SKM-1 (cell line): ENCODE data around the gene FXYD7.
"Not testable (repeated sequence)": the region's sequence is repeated elsewhere in the genome, so short reads cannot be mapped to it uniquely, and the experiment has no call there.

Experiments
- DNase-seq: peaks from one replicate; lab custom pipeline; 2025; ENCODE audit not compliant: unreplicated experiment; lab: John Stamatoyannopoulos, UW

Gene FXYD7

DNA sequence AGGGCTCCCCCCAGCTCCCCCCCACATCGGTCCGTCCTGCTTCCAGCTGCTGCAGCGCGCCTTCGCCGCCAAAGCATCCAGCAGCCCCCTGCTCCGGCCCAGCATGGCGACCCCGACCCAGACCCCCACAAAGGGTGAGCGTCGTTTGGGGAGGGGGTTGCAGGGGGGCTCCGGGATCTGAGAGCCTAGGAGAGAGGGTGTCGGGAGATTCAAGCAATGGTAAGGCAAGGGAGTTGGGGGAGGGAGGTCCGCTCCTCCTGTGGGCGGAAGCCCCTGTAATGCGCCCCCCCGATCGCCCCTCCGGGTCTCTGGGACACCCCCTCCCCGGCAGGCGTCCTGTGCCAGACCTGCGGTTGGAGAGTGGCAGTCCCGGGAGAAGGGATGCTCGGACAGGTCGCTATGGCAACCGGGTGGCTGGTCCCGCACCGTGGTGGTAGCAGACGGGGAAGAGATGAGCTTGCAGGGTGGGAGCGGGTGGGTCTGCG lies at the start of gene FXYD7:
Gene FXYD7 (plus strand): TSS at position 25 of the 485 bp plus-strand sequence. CDS start 79 bp downstream, at position 104.
- DNase-seq, result no peak

DNA sequence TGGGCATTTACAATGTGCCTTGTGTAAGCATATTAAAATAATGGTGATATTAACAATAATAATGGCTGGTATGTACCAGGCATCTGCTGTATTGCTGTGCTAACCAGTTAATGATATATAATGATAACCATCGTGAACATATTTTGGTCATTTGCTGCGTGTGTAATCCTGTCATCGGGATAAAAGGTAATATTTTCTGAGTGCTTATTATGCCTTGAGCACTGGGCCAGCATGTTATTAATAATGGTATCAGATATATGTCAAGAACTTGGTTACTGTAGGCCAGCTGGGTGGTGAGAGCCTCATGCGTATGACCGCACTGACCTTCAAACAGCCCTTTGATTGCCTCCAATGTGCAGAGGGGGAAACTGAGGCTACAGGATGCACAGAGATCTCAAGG lies 49.6 kb upstream of the FXYD7 start:
- no peak for DNase-seq

GRCh38 chr19:35093941-35094647 lies 49.0 kb upstream of the FXYD7 start:
- no peak for DNase-seq

GRCh38 chr19:35094656-35095055 lies 48.4 kb upstream of the FXYD7 start:
- no peak for DNase-seq

- DNase-seq, result no peak
Observed at GRCh38 chr19:35095667-35096368, 47.2 kb upstream of the FXYD7 start.

GRCh38 chr19:35098413-35099049 lies 44.5 kb upstream of the FXYD7 start:
- DNase-seq, result no peak

DNA sequence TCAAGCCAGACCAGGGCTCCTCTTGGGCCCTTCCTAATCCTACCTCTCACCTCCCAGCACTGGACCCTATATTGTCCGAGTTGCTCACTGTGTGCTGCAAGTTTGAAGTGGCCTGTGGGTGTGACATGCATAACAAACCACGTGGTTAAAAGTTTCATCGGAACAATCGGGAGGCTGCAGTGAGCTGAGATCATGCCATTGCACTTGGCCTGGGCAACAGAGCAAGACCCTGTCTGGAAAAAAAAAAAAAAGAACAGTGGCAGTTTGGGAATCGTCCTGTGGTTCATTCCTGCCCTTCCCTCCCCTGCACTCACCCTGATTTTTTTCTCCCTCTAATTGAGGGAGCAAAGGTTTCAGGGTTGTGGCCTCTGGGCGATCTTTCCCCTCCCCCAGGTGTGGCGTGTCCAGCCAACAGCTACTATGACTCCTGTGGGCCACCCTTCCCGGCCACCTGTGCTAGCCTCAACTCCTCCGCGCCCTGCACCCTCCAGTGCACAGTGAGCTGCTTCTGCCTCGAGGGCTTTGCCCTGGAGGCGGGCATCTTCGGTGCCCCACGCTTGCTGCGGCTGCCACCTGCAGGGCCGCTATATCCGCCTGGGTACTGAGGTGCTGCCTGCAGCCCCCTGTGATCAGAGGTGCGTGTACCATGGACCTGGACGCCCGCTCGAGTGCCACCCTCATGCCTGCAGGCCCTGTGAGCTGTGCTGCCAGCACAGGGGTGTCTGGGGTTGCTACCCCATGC lies 43.7 kb upstream of the FXYD7 start:
- no peak for DNase-seq

GRCh38 chr19:35099897-35100275 lies 43.2 kb upstream of the FXYD7 start:
- DNase-seq, result no peak

GRCh38 chr19:35100588-35101533 lies 42.2 kb upstream of the FXYD7 start:
- no peak for DNase-seq

GRCh38 chr19:35101949-35102348 lies 41.1 kb upstream of the FXYD7 start:
- DNase-seq, result not testable (repeated sequence)

DNA sequence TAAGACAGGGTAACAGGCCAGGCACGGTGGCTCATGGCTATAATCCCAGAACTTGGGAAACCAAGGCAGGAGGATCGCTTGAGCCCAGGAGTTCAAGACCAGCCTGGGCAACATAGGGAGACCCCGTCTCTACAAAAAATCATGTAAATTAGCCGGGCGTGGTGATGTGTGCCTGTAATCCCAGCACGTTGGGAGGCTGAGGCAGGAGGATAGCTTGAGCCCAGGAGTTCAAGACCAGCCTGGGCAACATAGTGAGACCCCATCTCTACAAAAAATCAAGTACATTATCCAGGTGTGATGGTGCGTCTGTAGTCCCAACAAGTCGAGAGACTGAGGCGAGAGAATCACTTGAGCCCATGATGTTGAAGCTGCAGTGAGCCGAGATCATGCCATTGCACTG lies 39.4 kb upstream of the FXYD7 start:
- DNase-seq, result not testable (repeated sequence)

DNA sequence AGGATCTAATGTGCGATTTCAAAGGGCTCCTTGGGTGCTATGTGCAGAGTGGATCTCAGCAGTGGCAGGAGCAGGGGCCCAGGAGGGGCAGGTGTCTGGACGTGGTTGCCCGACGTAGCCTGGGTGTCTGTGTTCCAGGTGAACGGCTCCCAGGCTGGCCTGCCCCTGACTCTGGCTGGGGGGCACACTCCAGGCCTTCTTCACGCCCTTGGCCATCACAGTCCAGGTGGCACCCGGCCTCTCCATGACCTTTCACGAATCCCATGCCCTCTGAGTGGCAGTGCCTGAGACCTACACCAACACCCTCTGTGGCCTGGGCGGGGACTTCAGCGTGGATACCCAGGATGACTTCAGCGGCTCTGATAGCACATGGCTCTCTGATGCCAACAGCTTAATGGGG lies 38.7 kb upstream of the FXYD7 start:
- no peak for DNase-seq

- DNase-seq, result no peak
Observed at GRCh38 chr19:35105047-35105410, 38.0 kb upstream of the FXYD7 start.

DNA sequence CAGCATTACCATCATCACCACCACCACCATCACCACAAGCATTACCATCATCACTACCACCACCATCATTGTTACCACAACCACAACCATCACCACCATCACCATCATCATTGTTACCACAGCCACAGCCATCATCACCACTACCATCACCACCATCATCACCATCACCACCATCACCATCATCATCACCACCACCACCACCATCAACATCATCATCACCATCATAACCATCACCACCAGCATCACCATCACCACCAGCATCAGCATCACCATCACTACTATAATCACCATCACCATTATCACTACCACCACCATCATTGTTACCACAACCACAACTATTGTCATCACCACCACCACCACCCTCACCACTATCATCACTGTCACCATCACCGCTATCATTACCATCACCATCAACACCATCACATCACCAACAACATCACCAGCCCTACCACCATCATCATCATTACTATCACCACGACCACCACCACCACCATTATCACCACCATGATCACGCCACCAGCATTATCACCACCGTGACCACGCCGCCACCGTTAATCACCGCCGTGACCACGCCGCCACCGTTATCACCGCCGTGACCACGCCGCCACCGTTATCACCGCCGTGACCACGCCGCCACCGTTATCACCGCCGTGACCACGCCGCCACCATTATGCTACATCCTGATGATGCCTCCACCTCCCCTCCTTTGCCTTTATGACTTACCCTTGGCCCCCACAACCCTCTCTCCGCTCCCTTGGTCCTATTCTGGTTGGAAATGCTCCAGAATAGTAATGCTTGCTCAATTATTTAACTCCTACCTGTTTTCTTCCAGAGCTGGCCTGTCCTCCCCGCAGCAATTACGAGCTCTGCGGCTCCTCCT lies 37.4 kb upstream of the FXYD7 start:
- DNase-seq, result no peak

- no peak for DNase-seq
Observed at GRCh38 chr19:35106291-35106583, 36.8 kb upstream of the FXYD7 start.

- DNase-seq, result no peak
Observed at GRCh38 chr19:35106898-35107541, 36.0 kb upstream of the FXYD7 start.

GRCh38 chr19:35107545-35107944 lies 35.5 kb upstream of the FXYD7 start:
- DNase-seq, result no peak

DNA sequence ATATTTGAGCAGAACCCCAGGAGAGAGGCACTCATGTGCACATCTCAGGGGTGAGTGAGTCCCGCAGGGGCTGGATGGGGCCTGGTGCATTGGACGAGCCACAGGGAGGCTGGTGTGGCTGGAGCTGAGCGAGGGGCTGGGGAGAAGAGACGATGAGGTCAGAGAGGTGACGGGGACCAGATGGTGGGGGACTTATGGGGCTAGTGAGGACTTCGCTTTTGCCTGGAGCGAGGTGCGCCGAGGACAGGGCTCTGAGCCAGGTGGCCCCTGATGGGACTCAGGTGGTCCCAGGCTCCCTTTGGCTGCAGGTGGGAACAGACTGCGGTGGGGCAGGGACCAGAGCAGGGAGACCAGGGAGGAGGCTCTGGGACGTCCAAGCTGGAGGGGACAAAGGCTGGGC lies 34.3 kb upstream of the FXYD7 start:
- no peak for DNase-seq
